ENCODE data around the gene FAM222B. TPM values are rescaled to one million over a fixed set of nuclear protein-coding genes. Genes with fewer than 3 reads are reported as not detected.

Gene FAM222B
- total and polyA plus RNA-seq, 8 donors: 16.5 to 25.4 (median 19.6) TPM

GRCh38 chr17:28729950-28730330 lies 112.7 kb downstream of the FAM222B start:
- Histone ChIP-seq H3K27ac (no peak overlapping the region), H3K4me1 (peaks cover 13 to 41% of the 10 kb centered on the region in 2 donors), H3K36me3 (peaks cover 0 to 2% of the 10 kb centered on the region in 2 donors), H3K9me3 (no peaks in the 10 kb centered on the region), H3K4me3 (no peak overlapping the region), H3K27me3 (no peaks in the 10 kb centered on the region)
- ATAC-seq (no peak), DNase-seq (no peak)
- intact Hi-C loops (cut with DNase I): no loop called here
- no peak for TF ChIP-seq CTCF (IDR thresholded peaks at IDR 0.05)

- Histone ChIP-seq H3K4me3 (peak within 1 kb of the TSS; percentile 63 to 64), H3K36me3 (peaks cover 0 to 16% of the 10 kb centered on the region in 2 donors), H3K27me3 (no peaks in the 10 kb centered on the region), H3K9me3 (no peaks in the 10 kb centered on the region), H3K4me1 (peaks cover 13 to 55% of the 10 kb centered on the region in 2 donors), H3K27ac (peak within 1 kb of the TSS; percentile 94 to 97)
- peak; percentile 95 to 98 (median 97) for DNase-seq
- intact Hi-C loops (cut with DNase I): no loop called here
- ATAC-seq: peak; percentile 71
- peak in 1 of 2 donors; percentile 16 for TF ChIP-seq CTCF (IDR thresholded peaks at IDR 0.05)
Measured at GRCh38 chr17:28728364-28729200, 114.0 kb downstream of the FAM222B start, which contains the start of gene NEK8. Gene NEK8 (plus strand): TSS chr17:28728788. CDS start chr17:28728814, 26 bp downstream.

GRCh38 chr17:28726627-28727491 lies 115.7 kb downstream of the FAM222B start:
- DNase-seq: peak; percentile 94 to 99 (median 96)
- Histone ChIP-seq H3K4me1 (peaks cover 26 to 72% of the 10 kb centered on the region in 2 donors), H3K9me3 (no peaks in the 10 kb centered on the region), H3K4me3 (peak overlapping the region; percentile 64 to 72), H3K27me3 (no peaks in the 10 kb centered on the region), H3K36me3 (peaks cover 0 to 33% of the 10 kb centered on the region in 2 donors), H3K27ac (peak overlapping the region; percentile 94 to 97)
- intact Hi-C loops (cut with DNase I): no loop called here
- ATAC-seq: peak; percentile 80
- TF ChIP-seq CTCF (IDR thresholded peaks at IDR 0.05): peak; percentile 98 to 100

GRCh38 chr17:28726226-28726626 lies 116.4 kb downstream of the FAM222B start, which contains the start of gene TLCD1:
Gene TLCD1 (minus strand): TSS chr17:28726233. CDS start chr17:28726097, 136 bp downstream.
- TF ChIP-seq CTCF (IDR thresholded peaks at IDR 0.05): no peak
- Histone ChIP-seq H3K4me3 (peak within 1 kb of the TSS; percentile 64 to 72), H3K27ac (peak within 1 kb of the TSS; percentile 94 to 97), H3K4me1 (peaks cover 31 to 78% of the 10 kb centered on the region in 2 donors), H3K36me3 (peaks cover 0 to 39% of the 10 kb centered on the region in 2 donors), H3K27me3 (no peaks in the 10 kb centered on the region), H3K9me3 (no peaks in the 10 kb centered on the region)
- peak; percentile 74 to 92 (median 79) for DNase-seq
- ATAC-seq: peak; percentile 48
- intact Hi-C loops (cut with DNase I): no loop called here
